NCI-H82 treated with DMSO at 0.1 percent for 48 hours (cell line): ENCODE data around the gene IRAK2.

Source experiments
- DNase-seq: peaks from one replicate; lab custom pipeline; 2025; ENCODE audit not compliant: unreplicated experiment; lab: John Stamatoyannopoulos, UW

The IRAK2 gene

DNA sequence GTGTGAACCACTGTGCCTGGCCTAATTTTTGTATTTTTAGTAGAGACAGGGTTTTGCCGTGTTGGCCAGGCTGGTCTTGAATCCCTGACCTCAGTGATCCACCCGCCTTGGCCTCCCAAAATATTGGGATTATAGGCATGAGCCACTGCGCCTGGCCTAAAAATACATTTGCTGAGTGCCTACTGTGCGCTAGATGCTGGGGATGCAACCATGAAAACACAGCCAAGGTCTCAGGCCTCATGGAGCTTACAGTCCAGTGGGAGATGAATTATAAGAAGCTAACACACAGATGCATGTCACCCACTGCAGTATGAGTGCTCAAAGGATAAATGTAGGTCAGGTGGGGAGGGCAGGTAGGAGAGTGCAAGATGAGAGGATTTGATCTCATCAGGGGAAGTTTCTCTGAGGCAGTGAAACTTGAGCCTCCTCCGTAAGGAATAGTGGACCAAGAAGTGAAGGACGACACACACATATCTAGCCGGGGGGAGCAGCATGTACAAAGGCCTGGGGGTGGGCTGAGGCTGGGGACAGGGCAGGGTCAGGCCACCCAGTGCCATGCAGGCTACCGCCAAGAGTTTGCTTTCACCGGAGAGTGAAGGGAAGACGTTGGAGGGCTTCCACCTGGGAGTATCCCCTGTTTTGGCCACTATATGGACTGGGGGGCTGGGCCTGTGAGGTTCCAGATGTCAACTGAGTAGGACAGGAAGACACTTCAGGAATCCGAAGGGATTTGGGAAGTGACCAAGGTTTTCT, 24.3 kb downstream of the IRAK2 start:
- DNase-seq: no peak

DNA sequence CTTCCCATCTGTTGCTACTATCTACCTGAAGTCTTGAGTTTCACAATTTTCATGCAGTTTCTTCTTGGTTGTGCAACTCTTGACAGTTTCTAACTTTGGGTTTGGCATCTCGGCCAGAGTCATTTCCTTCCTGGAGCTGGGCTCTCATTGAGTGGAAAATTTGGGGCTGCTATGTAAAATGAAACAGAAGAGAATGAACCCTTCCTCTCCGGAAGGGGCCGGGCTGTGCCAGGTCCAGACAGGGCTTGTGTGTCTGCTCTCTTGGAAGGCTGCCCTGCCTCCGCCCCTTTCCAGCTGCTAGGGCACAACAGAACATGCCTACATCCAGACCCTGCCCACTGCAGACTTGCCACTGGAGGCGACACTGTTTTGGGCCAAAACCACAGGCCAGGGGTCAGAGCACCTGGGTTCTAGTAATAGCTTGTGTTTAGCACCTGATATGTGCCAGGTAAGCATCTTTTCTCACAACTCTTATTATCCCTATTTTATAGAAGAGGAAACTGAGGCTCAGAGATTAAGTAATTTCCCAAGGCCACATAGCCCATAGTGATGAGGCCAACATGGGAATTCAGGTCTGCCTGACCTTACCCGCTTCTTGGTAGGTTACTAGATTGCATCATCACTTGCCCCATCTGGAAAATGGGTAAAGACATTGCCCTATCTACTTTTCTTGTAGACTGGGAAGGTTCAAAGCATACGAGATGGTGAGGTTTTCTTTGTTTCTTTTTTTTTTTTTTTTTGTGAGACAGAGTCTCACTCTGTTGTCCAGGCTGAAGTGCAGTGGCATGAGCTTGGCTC, 25.0 kb downstream of the IRAK2 start:
- no peak for DNase-seq

DNA sequence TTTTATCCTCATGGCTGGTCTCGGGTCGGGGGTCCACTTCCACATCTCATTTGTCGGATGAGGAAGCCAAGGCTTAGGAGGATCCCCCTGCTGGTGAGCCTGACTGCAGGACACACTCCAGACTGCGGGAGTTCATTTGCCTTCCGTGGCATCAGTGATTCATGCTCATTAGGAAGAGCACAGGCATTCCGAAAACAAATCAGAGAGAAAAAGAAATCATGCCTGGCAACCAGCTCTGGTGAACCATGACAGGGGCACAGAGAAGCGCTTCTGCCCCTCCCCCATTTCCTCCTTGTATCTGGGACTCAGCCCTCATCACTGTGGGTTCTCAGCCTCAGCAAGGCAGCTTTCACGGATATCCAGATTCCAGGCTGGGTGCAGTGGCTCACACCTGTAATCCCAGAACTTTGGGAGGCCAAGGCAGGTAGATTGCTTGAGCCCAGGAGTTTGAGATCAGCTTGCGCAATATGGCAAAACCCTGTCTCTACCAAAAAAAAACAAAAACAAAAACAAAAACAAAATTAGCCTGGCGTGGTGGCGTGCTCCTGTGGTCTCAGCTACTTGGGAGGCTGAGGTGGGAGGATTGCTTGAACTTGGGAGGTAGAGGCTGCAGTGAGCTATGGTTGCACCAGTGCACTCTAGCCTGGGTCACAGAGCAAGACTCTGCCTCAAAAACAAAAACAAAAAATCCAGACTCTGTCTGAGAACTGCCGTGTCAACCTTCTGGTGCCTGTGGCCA, 28.4 kb downstream of the IRAK2 start:
- DNase-seq: no peak

DNA sequence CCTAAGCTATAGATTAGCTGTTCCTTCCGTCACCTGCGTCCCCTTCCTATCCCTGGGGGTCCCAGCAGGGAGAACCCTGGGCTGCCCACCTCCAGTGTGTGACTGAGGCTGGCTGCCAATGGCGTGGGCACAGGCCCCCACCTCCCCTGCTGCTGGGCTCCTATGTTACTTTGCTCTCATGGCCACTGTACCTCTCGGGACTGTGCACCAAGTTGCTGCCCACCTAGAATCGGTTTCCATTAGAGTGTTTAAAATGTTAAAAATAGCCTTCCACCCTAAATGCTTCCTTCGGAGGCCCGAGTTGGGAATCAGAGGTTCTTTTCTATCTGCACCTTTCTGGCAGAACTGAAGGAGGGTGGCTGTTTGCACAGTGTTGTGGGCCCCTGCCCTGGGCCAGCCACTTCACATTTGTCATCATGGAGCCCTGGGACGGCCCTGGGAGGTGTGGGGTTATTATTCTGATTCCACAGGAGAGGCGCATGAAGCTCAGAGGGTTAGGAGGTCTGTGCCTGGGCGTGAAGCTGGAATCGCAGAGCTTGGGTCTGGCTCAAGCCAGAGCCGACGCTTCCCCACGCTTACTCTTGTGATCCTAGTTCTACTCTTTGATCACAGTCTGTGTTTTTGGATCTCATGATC, 29.1 kb downstream of the IRAK2 start:
- DNase-seq: no peak

DNA sequence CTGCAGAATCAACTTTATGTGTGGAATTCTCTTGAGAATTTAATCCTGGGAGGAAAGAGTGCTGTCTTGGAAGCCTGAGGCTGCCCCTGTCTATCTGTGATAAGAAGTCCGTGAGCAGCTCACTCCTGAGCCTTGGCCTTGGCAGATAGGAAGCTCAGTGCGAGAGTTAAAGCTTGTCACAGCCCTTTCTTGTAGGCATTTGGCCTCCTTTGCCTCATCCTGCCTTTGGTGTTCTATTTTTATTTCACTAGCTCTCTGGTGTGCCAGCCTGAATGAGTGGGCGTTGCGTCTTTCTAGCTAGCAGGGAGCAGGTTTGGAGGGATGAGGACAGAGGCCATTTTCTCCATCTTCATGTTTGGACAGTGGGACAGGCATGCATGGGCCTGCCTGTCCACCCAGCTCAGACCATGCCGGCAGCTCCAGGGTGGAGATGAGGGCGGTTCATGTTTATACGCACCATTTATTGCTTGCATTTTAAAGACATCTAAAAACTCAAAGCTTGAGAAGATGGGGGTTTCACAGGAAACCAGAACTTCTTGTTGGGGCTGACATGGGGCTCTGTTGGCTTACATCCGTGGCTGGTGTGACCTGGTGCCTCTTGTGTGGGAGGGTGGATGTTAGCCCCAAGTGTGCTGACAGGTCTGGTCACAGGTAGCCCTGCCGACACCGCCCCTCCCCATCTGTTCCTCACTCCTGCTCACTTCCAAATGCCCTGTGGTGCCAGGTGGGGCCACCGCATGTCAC, 29.8 kb downstream of the IRAK2 start:
- no peak for DNase-seq

GRCh38 chr3:10195366-10196089, 30.8 kb downstream of the IRAK2 start:
- no peak for DNase-seq

DNA sequence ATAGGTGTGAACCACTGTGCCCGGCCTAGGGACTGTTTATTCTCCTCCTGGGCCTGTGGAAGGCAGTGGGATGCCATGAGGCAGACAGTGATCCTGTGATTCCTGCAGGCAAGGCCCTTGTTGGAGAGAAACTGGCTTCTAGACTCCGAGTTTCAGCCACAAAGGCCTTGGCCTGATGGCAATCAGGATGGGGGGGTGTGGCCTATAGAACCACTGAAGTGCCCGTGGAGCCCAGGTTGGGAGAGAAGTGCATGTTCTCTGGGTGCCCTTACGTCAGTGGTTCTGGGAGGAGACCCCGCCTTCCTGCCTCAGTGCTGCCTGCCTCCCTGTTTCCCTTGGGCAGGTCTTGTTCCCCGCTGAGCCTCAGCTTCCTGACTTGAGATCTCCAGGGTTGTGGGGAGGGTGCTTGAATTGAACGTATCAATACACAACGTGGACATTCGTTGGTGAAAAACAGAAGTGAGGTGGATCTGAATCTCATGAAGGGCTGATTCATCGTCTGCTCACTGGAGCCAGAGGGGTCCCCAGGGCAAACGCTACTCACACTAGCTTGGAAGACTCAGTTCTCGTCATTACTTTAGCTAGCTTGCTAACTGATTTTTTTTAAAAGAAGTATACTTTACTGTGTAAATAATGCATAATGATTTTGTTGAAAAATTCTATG, 31.8 kb downstream of the IRAK2 start:
- DNase-seq: no peak

GRCh38 chr3:10198226-10198625, 33.5 kb downstream of the IRAK2 start:
- DNase-seq: no peak

DNA sequence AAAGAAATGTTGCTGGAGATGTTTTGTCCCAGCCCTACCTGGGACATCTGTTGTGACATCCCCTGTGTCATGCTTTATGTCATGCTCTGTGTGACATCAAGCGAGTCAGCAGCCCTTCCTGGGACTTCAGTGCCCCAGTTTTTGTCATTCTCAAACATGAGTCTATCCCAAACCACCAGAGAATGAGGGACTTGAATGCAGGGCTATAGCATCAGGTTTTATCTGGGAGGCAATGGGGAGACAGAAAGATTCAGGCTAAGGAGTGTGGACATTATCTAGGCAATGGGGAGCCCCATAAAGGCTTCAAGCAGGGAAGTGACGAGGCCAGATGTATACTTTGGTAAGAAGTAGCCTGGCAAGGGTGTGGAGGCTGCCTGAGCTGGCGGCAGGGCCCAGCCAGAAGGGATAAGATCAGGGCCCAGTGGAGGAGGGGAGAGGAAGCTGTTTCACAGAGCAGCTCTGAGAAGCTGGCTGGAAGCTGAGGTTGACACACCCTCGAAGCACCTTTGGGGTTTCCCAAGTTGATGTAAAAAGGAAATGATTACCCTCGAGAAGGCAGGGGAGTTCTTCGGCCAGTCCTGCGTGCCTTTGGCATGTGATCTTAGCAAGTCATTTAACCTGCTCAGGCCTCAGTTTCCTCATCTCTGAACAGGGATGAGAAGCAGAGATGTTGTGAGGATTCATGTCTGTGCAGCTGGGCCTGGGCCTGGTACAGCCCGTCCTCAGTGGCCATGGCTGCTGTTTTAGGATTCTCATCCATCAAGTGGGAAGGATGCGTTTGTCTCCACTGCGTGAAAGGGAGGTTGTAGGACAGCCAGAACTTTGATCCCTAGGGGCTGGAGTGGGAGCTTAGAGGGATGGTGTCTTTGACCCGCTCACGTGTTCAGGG, 34.3 kb downstream of the IRAK2 start:
- no peak for DNase-seq

DNA sequence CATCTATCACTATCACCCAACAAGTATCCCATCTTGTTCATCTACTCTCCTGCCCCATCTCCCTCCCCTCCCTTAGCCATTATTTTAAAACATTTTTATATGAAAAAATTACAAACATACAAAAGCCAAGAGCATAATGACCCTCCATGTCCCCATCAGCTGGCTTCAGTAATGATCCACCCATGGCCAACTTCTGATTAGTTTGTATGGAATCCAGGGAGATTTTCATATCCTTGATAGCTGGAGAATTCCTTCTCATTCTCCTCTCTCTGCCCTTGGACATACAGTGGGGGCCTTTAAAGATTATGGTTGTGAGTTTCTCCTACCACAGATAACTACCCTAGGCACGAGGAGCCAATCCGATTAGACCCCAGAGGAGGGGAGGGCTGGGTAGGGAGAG, 40.2 kb downstream of the IRAK2 start:
- DNase-seq: no peak

GRCh38 chr3:10205451-10206165, 40.9 kb downstream of the IRAK2 start:
- DNase-seq: no peak

DNA sequence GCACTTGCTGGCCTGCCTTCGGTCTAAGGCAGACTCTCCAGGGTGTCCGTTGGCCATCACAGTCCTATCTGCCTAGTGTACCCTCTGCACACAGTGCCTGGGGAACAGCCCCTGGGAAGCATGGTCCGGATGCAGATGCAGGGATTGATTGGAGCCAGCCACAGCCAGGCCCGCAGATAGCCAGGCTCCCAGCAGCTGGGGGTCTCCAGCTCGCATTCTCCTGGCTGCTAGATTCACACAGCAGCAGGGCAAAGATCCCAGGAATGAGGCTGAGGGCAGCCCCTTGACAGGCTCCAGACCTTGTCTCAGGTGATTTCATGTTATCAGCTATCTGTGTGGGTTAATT, 41.4 kb downstream of the IRAK2 start:
- DNase-seq: no peak

DNA sequence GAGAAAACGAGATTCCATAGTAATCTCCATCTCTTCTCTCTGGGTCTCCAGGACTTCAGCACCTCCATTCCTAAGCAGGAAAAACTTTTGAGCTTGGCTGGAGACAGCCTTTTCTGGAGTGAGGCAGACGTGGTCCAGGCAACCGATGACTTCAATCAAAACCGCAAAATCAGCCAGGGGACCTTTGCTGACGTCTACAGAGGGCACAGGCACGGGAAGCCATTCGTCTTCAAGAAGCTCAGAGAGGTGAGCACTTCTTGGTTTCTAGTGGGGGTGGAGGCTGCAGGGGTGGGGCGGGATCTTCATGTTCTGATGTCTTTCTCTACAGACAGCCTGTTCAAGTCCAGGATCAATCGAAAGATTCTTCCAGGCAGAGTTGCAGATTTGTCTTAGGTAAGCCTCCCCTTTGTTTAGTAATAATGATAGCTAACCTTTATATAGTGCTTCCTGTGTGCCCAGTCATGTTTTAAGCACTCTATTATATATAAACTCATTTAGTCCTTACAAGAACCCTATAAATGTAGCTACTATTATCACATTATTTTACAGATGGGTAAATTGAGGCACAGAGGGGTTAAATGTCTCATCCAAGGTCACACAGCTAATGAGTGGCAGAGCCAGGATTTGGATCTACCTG, 48.6 kb downstream of the IRAK2 start:
- DNase-seq: no peak

DNA sequence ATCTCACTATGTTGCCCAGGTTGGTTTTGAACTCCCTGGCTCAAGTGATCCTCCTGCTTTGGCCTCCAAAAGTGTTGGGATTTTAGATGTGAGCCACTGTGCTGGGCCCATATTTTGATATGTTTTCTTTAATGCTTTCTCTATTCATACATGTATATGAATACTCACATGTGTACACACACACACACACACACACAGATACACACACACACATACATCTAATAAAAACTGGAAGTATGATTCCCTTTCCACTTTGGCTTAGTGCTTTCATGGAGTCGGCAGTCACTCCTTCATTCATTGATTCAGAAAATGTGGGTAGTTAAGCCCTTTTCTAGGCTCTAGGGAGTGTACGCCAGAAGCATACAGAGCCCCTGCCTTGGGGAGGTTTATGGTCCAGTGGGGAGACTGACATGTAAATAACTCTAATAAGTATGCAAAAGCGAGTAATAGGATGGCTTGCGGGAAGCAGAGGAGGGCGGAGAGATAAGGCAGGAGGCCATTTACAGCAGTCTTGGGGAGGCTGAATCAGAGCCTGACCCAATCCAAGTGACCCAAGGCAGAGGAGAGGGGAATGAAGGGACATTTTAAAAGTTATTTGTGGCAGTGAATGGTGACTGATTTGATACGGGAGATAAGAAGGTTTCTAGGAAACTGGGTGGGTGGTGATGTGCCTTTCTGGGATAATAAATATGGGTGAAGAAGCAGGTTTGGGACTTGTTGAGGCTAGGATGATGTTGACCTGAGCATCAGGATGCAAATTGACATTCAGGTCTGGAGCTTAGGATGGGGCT, 51.1 kb downstream of the IRAK2 start:
- no peak for DNase-seq

DNA sequence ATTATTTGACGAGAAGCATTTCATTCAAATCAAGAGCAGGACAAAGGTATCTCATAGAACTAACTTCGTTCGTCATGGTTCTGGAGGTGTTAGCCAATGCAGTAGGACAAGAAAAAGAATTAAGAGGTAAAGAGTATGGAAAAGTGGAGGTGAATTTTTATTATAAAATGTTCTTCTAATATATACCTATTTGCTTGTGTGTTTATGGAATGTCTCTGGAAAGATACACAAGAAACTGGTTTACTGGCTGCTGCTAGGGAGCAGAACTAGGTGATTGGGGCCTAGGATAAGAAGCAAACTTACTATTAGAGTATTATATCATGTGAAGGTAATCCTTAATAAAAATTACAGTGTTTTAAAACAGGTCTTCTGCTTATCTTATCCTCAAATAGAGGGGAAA, 52.6 kb downstream of the IRAK2 start:
- no peak for DNase-seq

DNA sequence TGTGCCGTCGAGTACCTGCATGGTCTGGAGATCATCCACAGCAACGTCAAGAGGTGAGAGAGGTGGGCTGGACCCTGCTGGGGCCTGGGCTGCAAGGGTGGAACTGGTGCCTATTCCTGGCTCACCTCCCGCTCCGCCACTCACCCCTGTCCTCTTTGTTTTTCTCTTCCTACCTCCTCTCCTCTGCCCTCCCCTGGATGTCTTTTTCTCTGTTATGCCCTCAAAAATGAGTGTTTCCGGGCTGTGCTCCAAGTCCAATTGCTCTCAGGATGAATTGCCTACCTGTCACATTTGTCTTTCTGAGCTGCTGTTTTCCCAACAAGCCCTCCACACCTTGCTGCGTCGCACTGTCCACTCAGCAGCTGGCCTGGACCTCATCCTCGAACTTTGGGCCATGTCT, 55.0 kb downstream of the IRAK2 start:
- DNase-seq: no peak
